SJSA1 (cell line): ENCODE measurements around the gene P3H2. TPM values are rescaled to one million over a fixed set of nuclear protein-coding genes. Genes with fewer than 3 reads are reported as not detected.
"Not testable (repeated sequence)": the region's sequence is repeated elsewhere in the genome, so short reads cannot be mapped to it uniquely, and the experiment has no call there.

Experiments used
- DNase-seq, 2 experiments: peaks; one replicate each; pipeline ENCODE4 v3.0.0-alpha.2; 2015 to 2020; ENCODE audit warnings: low spot score in 2 of 2, low read depth in 1 of 2
- H3K27ac ChIP-seq: fragments of 250-450 bp; sonication (Bioruptor Pico); 2 replicates; pipeline ENCODE4 v1.5.1; 2020; ENCODE audit warnings: mild to moderate bottlenecking, moderate library complexity
- H3K27me3 ChIP-seq: fragments of 250-450 bp; sonication (Bioruptor Pico); replicated peaks from 2 replicates; pipeline ENCODE4 v1.5.1; 2020; ENCODE audit warnings: mild to moderate bottlenecking, moderate library complexity
- H3K36me3 ChIP-seq: fragments of 250-450 bp; sonication (Bioruptor Pico); 2 replicates; pipeline ENCODE4 v1.5.1; 2020; ENCODE audit warnings: mild to moderate bottlenecking
- H3K4me1 ChIP-seq: fragments of 250-450 bp; sonication (Bioruptor Pico); replicated peaks from 2 replicates; pipeline ENCODE4 v1.6.1; 2021; ENCODE audit warnings: mild to moderate bottlenecking
- H3K4me3 ChIP-seq: fragments of 250-450 bp; sonication (Bioruptor Pico); 2 replicates; pipeline ENCODE4 v1.5.1; 2020; ENCODE audit warnings: mild to moderate bottlenecking
- H3K9me3 ChIP-seq: fragments of 250-450 bp; sonication (Bioruptor Pico); replicated peaks from 2 replicates; pipeline ENCODE4 v1.5.1; 2020; ENCODE audit warnings: mild to moderate bottlenecking
- total RNA-seq: library from RNA; depleted of rRNA; stranded (reverse); fragments of >200 nt; shearing (Covaris generic); gene quantifications from 2 replicates; pipeline ENCODE4 v1.2.3, GENCODE V29; 2014

P3H2 gene
- total RNA-seq, 1 experiment from 2014 or later = 166 TPM

- peak; percentile 51 to 60 for DNase-seq
- Histone ChIP-seq H3K27ac (peak overlapping the region; percentile 54), H3K4me3 (no peak overlapping the region), H3K4me1 (peaks cover 56% of the 10 kb centered on the region), H3K9me3 (no peaks in the 10 kb centered on the region), H3K27me3 (no peaks in the 10 kb centered on the region), H3K36me3 (no peaks in the 10 kb centered on the region; the same call in 1 of the 2 replicates)
Observed at GRCh38 chr3:190073264-190074008, 47.3 kb downstream of the P3H2 start.

DNA sequence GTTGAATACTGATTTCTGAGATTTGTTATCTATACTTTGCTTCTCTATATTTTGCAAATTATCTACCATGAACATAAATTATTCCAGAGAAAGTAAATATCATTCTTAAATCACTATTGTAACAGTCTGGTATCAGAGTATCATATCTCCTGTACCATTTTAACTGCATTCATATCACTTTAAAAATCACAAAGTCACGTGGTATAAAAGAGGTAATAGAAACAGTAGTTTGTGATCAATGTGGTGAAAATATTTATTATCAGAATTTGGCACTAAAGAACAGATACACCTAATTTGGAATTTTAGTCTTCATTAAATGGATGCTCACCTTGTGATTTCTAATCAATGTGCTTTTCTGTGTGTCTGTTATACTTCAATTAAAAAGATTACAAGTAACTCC lies 47.8 kb downstream of the P3H2 start:
- H3K4me3 ChIP-seq = no peak overlapping the region

GRCh38 chr3:190071921-190072320 lies 48.8 kb downstream of the P3H2 start:
- not testable (repeated sequence) for H3K9me3 ChIP-seq, H3K36me3 ChIP-seq, H3K27me3 ChIP-seq, H3K4me3 ChIP-seq, H3K27ac ChIP-seq, DNase-seq
- peaks cover 47% of the 10 kb centered on the region for H3K4me1 ChIP-seq

More for the DNA sequence above, 47.8 kb downstream of the P3H2 start:
- Histone ChIP-seq H3K9me3 (no peaks in the 10 kb centered on the region), H3K36me3 (no peaks in the 10 kb centered on the region; the same call in 1 of the 2 replicates), H3K27me3 (no peaks in the 10 kb centered on the region), H3K27ac (peak overlapping the region; percentile 54), H3K4me1 (peaks cover 51% of the 10 kb centered on the region)
- no peak for DNase-seq

DNA sequence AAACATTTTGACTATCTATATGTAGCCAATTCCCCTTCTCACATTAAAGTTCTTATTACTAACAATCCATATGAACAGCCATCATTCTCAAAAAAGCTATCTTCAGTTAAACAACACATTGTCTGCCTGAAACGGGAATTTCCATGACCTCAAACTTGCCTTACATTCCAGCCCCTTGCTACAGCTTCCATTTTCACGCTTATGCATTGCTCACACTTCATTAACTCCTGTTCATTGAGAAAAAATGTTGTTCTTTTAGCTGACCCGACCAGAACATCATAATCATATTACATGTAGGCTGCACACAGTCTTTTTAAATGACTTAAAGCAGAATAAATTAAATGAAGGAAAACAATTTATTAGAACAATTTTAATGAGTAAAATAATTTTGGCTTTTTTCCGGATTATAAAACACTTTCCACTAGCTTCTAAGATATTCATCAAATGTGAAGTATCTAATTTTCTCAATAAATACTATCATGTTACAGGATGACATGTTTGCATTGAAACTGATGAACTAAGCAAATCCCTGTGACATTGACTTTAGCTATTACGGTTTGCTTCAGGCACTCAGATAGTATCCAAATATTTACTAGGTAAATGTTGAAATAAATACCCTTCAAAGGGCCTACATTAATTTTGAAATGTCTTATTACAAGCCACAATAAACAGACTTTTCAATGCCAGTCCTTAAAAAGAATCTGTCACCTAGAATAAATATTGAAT lies 49.9 kb downstream of the P3H2 start:
- DNase-seq = no peak
- Histone ChIP-seq H3K36me3 (no peaks in the 10 kb centered on the region; the same call in 1 of the 2 replicates), H3K27ac (peak overlapping the region; percentile 15; the same call in 1 of the 2 replicates), H3K4me3 (no peak overlapping the region), H3K4me1 (peaks cover 36% of the 10 kb centered on the region), H3K27me3 (no peaks in the 10 kb centered on the region), H3K9me3 (no peaks in the 10 kb centered on the region)

- Histone ChIP-seq H3K9me3 (no peaks in the 10 kb centered on the region), H3K36me3 (peaks cover 4% of the 10 kb centered on the region), H3K27me3 (no peaks in the 10 kb centered on the region), H3K27ac (no peak overlapping the region), H3K4me1 (peaks cover 32% of the 10 kb centered on the region), H3K4me3 (no peak overlapping the region)
- DNase-seq = no peak
Observed at GRCh38 chr3:190065204-190065603, 55.5 kb downstream of the P3H2 start.

DNA sequence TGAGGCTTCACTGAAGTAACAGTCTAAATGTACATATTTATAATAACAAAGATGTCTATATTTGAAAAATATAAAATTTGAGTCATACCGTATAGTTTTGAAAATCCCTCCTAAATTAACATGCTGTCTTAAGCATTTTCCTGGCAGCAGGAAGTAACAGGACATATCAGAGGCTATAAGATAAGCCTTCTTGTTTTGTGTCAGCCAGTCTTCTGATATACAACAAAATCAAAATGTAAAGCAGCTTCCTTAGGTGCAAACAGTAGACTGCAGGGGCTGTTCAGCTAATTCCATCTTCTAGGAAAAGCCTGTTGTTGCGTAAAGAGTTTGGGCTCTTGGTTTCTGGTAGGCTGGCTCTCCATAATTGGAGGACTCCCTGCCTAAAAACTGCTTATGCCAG lies 56.0 kb downstream of the P3H2 start:
- Histone ChIP-seq H3K4me3 (no peak overlapping the region), H3K9me3 (no peaks in the 10 kb centered on the region), H3K36me3 (peaks cover 4% of the 10 kb centered on the region; the same call in 1 of the 2 replicates), H3K27ac (peak overlapping the region; percentile 13; the same call in 1 of the 2 replicates), H3K4me1 (peaks cover 32% of the 10 kb centered on the region), H3K27me3 (no peaks in the 10 kb centered on the region)
- DNase-seq = no peak

GRCh38 chr3:190064112-190064511 lies 56.6 kb downstream of the P3H2 start:
- Histone ChIP-seq H3K27ac (peak overlapping the region; percentile 39), H3K4me1 (peaks cover 37% of the 10 kb centered on the region), H3K9me3 (no peaks in the 10 kb centered on the region)

DNA sequence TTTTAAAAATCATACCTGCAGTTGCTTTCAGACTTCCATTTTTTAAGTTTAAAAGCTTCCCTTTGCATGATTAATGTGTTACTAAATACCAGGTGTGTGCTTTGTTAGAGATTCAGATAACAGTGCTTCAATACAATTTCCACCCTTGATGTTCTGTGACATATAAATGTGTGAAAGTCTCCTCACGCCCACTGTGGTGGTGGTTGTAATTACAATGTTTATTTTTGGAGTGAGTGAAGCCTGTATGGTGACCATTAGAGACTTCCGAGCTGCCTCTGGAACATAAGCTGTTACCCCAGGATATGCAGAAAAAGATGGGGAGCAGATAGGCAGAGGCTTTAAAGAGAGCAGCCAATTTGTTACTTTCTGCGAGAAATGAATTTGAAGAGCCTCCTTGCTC lies 57.2 kb downstream of the P3H2 start:
- Histone ChIP-seq H3K36me3 (peaks cover 4% of the 10 kb centered on the region; the same call in 1 of the 2 replicates), H3K27me3 (no peaks in the 10 kb centered on the region), H3K4me3 (no peak overlapping the region), H3K27ac (peak overlapping the region; percentile 39), H3K4me1 (peaks cover 43% of the 10 kb centered on the region), H3K9me3 (no peaks in the 10 kb centered on the region)
- DNase-seq = no peak

More at GRCh38 chr3:190064112-190064511, 56.6 kb downstream of the P3H2 start:
- Histone ChIP-seq H3K4me3 (no peak overlapping the region), H3K27me3 (no peaks in the 10 kb centered on the region), H3K36me3 (peaks cover 4% of the 10 kb centered on the region; the same call in 1 of the 2 replicates)
- peak; percentile 67 to 80 for DNase-seq

GRCh38 chr3:190060192-190060775 lies 60.4 kb downstream of the P3H2 start:
- Histone ChIP-seq H3K27me3 (no peaks in the 10 kb centered on the region), H3K9me3 (no peaks in the 10 kb centered on the region), H3K4me3 (no peak overlapping the region), H3K4me1 (peaks cover 52% of the 10 kb centered on the region), H3K36me3 (peaks cover 4% of the 10 kb centered on the region; the same call in 1 of the 2 replicates), H3K27ac (no peak overlapping the region)
- DNase-seq = no peak

DNA sequence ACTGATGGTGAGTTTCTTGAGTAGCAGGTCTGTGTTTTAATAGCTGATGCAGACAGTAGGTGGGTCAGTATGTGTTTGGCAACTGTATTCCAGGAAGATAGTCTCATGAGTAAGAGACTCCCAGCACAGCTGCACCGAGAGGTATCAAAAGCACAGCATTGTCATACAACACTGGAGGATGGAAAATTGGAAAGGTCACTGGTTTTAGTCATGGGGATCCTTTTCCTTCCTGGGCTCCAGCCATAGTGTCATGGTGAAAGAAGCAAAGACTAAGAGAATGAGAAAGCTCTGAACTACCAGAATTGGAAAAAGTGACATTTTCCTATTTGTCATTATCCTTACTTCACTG lies 61.5 kb downstream of the P3H2 start:
- H3K36me3 ChIP-seq = peaks cover 4% of the 10 kb centered on the region; the same call in 1 of the 2 replicates
- no peak overlapping the region for H3K4me3 ChIP-seq
- H3K27me3 ChIP-seq = no peaks in the 10 kb centered on the region
- peak overlapping the region; percentile 36 for H3K27ac ChIP-seq
- H3K4me1 ChIP-seq = peaks cover 51% of the 10 kb centered on the region
- no peak for DNase-seq
- no peaks in the 10 kb centered on the region for H3K9me3 ChIP-seq

- Histone ChIP-seq H3K4me1 (peaks cover 51% of the 10 kb centered on the region), H3K27me3 (no peaks in the 10 kb centered on the region), H3K9me3 (no peaks in the 10 kb centered on the region), H3K4me3 (no peak overlapping the region), H3K36me3 (peaks cover 4% of the 10 kb centered on the region; the same call in 1 of the 2 replicates), H3K27ac (peak overlapping the region; percentile 36)
- peak in 1 of 2 experiments; percentile 37 for DNase-seq
Observed at GRCh38 chr3:190058521-190059241, 62.0 kb downstream of the P3H2 start.

DNA sequence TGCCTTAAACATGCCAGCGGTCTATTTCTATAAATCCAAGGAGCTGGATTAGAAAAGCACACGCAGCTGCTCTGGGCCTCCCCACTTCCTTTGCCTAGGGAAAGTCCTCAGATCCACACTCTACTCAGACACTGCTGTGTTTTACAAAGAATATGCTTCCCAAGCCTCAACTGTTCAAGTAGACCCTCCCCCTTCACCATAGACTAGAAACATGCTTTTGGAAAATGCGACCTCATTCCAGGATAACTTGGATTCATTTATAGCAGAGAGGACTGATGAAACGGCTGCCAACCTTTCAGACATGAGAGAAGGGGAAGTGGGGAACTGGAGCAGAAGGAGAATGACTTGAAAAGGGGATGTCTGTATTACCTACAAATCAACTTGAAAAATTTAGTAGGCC lies 64.0 kb downstream of the P3H2 start:
- peaks cover 44% of the 10 kb centered on the region for H3K4me1 ChIP-seq
- DNase-seq = no peak
- H3K9me3 ChIP-seq = no peaks in the 10 kb centered on the region
- no peaks in the 10 kb centered on the region for H3K36me3 ChIP-seq
- no peak overlapping the region for H3K4me3 ChIP-seq
- no peak overlapping the region for H3K27ac ChIP-seq
- no peaks in the 10 kb centered on the region for H3K27me3 ChIP-seq

- peaks cover 40% of the 10 kb centered on the region for H3K4me1 ChIP-seq
- H3K27me3 ChIP-seq = no peaks in the 10 kb centered on the region
- H3K36me3 ChIP-seq = no peaks in the 10 kb centered on the region
- DNase-seq = no peak
- H3K27ac ChIP-seq = no peak overlapping the region
- no peaks in the 10 kb centered on the region for H3K9me3 ChIP-seq
- no peak overlapping the region for H3K4me3 ChIP-seq
Observed at GRCh38 chr3:190055773-190056172, 64.9 kb downstream of the P3H2 start.
